ENCODE results near the gene SLIT3. TPM values are rescaled to one million over a fixed set of nuclear protein-coding genes. Genes with fewer than 3 reads are reported as not detected.

SLIT3 gene
- total RNA-seq, 2 donors from 2014 or later, result 6.6 to 6.7 TPM

DNA sequence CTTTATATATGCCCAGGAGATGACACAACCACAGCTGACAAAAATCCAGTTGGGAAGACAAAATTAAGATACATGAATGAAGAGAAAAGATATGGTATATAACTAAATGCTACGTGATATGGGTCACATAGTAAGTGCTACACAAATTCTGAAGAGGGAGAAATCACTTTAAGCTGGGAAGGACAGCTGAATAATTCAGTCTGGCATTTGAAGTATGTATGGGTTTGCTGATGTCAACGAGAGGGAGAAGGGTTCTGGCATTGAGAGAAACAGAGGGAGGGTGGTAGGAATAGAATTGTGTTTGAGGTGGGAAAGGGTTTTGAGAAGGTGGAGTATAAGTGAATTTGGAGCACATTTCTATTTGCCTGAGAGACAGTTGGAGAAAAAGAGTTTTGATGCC lies 6.7 kb upstream of the SLIT3 start:
- 50 to 51% methylated on average over 2 of the region's 2 CpGs for WGBS, 2 donors
- no peak for ATAC-seq

GRCh38 chr5:169305366-169305765 lies 4.4 kb upstream of the SLIT3 start:
- DNase-seq (no peak), ATAC-seq (no peak)
- Histone ChIP-seq H3K4me1 (peaks cover 7% of the 10 kb centered on the region), H3K36me3 (replicated peaks in 1 of 2; ENCODE audit: insufficient read depth in 1 of 2, low read depth in 2 of 2) (no peaks in the 10 kb centered on the region), H3K4me3 (no peak overlapping the region), H3K9me3 (no peaks in the 10 kb centered on the region), H3K27ac (no peak overlapping the region), H3K27me3 (peaks cover 0 to 3% of the 10 kb centered on the region in 2 donors)
- intact Hi-C loops (cut with DNase I), result no loop called here
- 70 to 72% methylated on average over 4 of the region's 4 CpGs for WGBS, 2 donors
- TF ChIP-seq POLR2A (IDR thresholded peaks at IDR 0.05), result no peak
- TF ChIP-seq, protein P1, sequence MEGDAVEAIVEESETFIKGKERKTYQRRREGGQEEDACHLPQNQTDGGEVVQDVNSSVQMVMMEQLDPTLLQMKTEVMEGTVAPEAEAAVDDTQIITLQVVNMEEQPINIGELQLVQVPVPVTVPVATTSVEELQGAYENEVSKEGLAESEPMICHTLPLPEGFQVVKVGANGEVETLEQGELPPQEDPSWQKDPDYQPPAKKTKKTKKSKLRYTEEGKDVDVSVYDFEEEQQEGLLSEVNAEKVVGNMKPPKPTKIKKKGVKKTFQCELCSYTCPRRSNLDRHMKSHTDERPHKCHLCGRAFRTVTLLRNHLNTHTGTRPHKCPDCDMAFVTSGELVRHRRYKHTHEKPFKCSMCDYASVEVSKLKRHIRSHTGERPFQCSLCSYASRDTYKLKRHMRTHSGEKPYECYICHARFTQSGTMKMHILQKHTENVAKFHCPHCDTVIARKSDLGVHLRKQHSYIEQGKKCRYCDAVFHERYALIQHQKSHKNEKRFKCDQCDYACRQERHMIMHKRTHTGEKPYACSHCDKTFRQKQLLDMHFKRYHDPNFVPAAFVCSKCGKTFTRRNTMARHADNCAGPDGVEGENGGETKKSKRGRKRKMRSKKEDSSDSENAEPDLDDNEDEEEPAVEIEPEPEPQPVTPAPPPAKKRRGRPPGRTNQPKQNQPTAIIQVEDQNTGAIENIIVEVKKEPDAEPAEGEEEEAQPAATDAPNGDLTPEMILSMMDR (IDR thresholded peaks at IDR 0.05), result no peak

More for the DNA sequence above, 6.7 kb upstream of the SLIT3 start:
- Histone ChIP-seq H3K4me3 (no peak overlapping the region), H3K4me1 (no peaks in the 10 kb centered on the region), H3K27me3 (no peaks in the 10 kb centered on the region), H3K36me3 (replicated peaks in 1 of 2; ENCODE audit: insufficient read depth in 1 of 2, low read depth in 2 of 2) (no peaks in the 10 kb centered on the region), H3K9me3 (no peaks in the 10 kb centered on the region), H3K27ac (no peak overlapping the region)
- DNase-seq, result no peak
- no peak for TF ChIP-seq POLR2A (IDR thresholded peaks at IDR 0.05)
- TF ChIP-seq, protein P1 (IDR thresholded peaks at IDR 0.05), result no peak
- intact Hi-C loops (cut with DNase I), result no loop called here

DNA sequence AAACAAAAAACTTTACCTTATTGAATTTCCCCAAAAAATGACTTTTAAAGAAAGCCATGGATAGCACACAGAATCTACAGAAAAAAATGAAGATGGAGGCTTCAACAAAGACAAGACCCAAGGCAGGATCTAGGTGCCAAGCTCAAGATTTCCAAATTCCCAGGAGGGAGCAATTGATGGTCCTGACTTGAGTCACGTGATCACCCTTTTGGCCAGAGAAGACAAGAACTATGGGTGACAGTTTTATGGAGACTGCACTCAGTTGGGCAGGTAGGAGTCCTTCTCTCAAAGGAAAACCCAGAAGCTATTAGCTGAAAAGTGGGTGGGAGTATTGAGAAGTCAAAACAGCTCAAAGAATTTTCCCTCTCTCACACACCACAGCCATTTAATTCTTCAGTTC lies 3.2 kb upstream of the SLIT3 start:
- intact Hi-C loops (cut with DNase I), result no loop called here
- DNase-seq, result no peak
- no peaks in the 10 kb centered on the region for H3K9me3 ChIP-seq
- H3K27me3 ChIP-seq, result peaks cover 0 to 6% of the 10 kb centered on the region in 2 donors
- H3K36me3 ChIP-seq (replicated peaks in 1 of 2; ENCODE audit: insufficient read depth in 1 of 2, low read depth in 2 of 2), result no peaks in the 10 kb centered on the region
- H3K4me1 ChIP-seq, result peaks cover 9% of the 10 kb centered on the region
- no peak overlapping the region for H3K27ac ChIP-seq
- WGBS, 2 donors, result 31 to 38% methylated on average over 1 of the region's 1 CpG
- no peak for ATAC-seq
- TF ChIP-seq POLR2A (IDR thresholded peaks at IDR 0.05), result no peak
- TF ChIP-seq, protein P1 (IDR thresholded peaks at IDR 0.05), result no peak
- no peak overlapping the region for H3K4me3 ChIP-seq

GRCh38 chr5:169303119-169303515 lies 2.2 kb upstream of the SLIT3 start:
- ATAC-seq (no peak), DNase-seq (no peak)
- no peak for TF ChIP-seq POLR2A (IDR thresholded peaks at IDR 0.05)
- TF ChIP-seq, protein P1 (IDR thresholded peaks at IDR 0.05), result no peak
- Histone ChIP-seq H3K4me1 (peaks cover 9% of the 10 kb centered on the region), H3K9me3 (no peaks in the 10 kb centered on the region), H3K4me3 (no peak overlapping the region), H3K36me3 (replicated peaks in 1 of 2; ENCODE audit: insufficient read depth in 1 of 2, low read depth in 2 of 2) (no peaks in the 10 kb centered on the region), H3K27me3 (peaks cover 0 to 6% of the 10 kb centered on the region in 2 donors), H3K27ac (no peak overlapping the region)
- intact Hi-C loops (cut with DNase I), result no loop called here

DNA sequence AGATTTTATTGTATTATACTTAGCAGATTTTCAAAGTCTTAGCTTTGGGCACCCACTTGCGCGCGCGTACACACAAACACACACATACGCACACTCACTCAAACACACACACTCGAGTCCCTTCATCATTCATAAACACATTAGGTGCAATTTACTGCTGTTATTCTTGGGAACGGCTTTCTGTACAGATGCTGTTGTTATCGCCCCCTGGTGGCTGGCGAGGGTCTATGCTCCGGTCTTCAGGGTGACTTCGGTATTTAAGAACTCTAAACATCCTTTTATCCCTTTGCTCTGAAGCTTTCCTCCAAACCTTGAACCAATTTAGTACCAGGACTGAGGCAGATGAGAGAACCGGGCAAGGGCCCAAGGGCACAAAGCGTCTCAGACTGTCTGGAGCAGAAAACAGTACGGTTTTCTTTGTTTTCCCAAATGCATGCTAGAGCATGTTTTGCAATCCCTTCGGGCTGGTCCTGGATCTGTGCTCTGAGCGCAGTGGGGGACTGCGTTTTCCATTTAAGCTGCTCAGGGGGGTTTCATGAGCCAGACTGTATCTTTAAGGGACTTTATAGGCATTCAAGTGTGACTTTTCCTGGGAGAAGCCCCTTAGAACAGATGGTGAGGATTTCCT lies 1.7 kb upstream of the SLIT3 start:
- peaks cover 0 to 6% of the 10 kb centered on the region in 2 donors for H3K27me3 ChIP-seq

More for the DNA sequence above, 1.7 kb upstream of the SLIT3 start:
- peak; percentile 59 to 72 (median 68) for DNase-seq
- no peak overlapping the region for H3K4me3 ChIP-seq
- peak; percentile 52 for ATAC-seq
- WGBS, 2 donors, result 8 to 9% methylated on average over 17 of the region's 17 CpGs
- intact Hi-C loops (cut with DNase I), result no loop called here
- TF ChIP-seq, protein P1 (IDR thresholded peaks at IDR 0.05), result peak; percentile 70 to 94 (median 75)
- TF ChIP-seq POLR2A (IDR thresholded peaks at IDR 0.05), result no peak
- peaks cover 9% of the 10 kb centered on the region for H3K4me1 ChIP-seq
- H3K9me3 ChIP-seq, result no peaks in the 10 kb centered on the region
- no peak overlapping the region for H3K27ac ChIP-seq
- H3K36me3 ChIP-seq (replicated peaks in 1 of 2; ENCODE audit: insufficient read depth in 1 of 2, low read depth in 2 of 2), result no peaks in the 10 kb centered on the region
